ENCODE results near the gene HNRNPA1.

- TF ChIP-seq CTCF (IDR thresholded peaks at IDR 0.05) (no peak), JUN (CRISPR knock-in tag; IDR thresholded peaks at IDR 0.05) (no peak), CREM (CRISPR knock-in tag; IDR thresholded peaks at IDR 0.05) (no peak), USF2 (CRISPR knock-in tag; IDR thresholded peaks at IDR 0.05) (no peak)
These were observed 11.8 kb downstream of the HNRNPA1 start for GRCh38 chr12:54292083-54292930.

Measured in WTC11 (cell line).